DND-41 (cell line): ENCODE results near the gene PNPLA2.

ENCODE experiments used
- ATAC-seq: fragments of 200-7000 bp; cut with Tn5 transposase; 3 replicates; pipeline ENCODE4 v1.9.1; 2021; ENCODE audit warnings: low read depth; ENCODE audit not compliant: insufficient read depth
- DNase-seq: peaks from one replicate; pipeline ENCODE4 v3.0.0-alpha.2; 2020
- H2AFZ ChIP-seq: 2 replicates; pipeline ENCODE4 v1.6.0; 2012; ENCODE audit warnings: low read depth, low read length
- H3K27ac ChIP-seq: 2 replicates; pipeline ENCODE4 v1.5.1; 2012; ENCODE audit warnings: low read length, inconsistent platforms
- H3K27me3 ChIP-seq: fragments of 200-600 bp; sonication (generic); 2 replicates; pipeline ENCODE4 v1.6.0; 2012; ENCODE audit warnings: low read length, mild to moderate bottlenecking, inconsistent platforms; ENCODE audit not compliant: insufficient read depth, poor library complexity
- H3K36me3 ChIP-seq: 2 replicates; pipeline ENCODE4 v1.5.1; 2012; ENCODE audit warnings: low read length, inconsistent platforms; ENCODE audit not compliant: insufficient read depth
- H3K4me1 ChIP-seq: 2 replicates; pipeline ENCODE4 v1.5.1; 2012; ENCODE audit warnings: mild to moderate bottlenecking, low read length; ENCODE audit not compliant: insufficient read depth
- H3K4me2 ChIP-seq: 2 replicates; pipeline ENCODE4 v1.6.0; 2012; ENCODE audit warnings: mild to moderate bottlenecking, moderate library complexity, low read length, inconsistent platforms; ENCODE audit not compliant: insufficient read depth
- H3K4me3 ChIP-seq, 2 experiments: fragments of 200-600 bp in 1 of 2; shearing (Covaris generic) in 1 of 2; 2 replicates each; pipeline ENCODE4 v1.5.1; 2012 to 2016; ENCODE audit warnings: inconsistent platforms in 2 of 2, low read length in 2 of 2, mild to moderate bottlenecking in 2 of 2, low read depth in 1 of 2, moderate library complexity in 1 of 2
- H3K79me2 ChIP-seq: 2 replicates; pipeline ENCODE4 v1.6.0; 2012; ENCODE audit warnings: low read length, inconsistent platforms; ENCODE audit not compliant: insufficient read depth
- H3K9ac ChIP-seq: 2 replicates; pipeline ENCODE4 v1.6.0; 2012; ENCODE audit warnings: low read depth, mild to moderate bottlenecking, inconsistent platforms, low read length, moderate library complexity
- H3K9me3 ChIP-seq: 2 replicates; pipeline ENCODE4 v1.5.1; 2012; ENCODE audit warnings: low read length, moderate library complexity, mild to moderate bottlenecking, inconsistent platforms; ENCODE audit not compliant: insufficient read depth, severe bottlenecking
- H4K20me1 ChIP-seq: 2 replicates; pipeline ENCODE4 v1.6.0; 2012; ENCODE audit warnings: low read length; ENCODE audit not compliant: insufficient read depth
- CTCF ChIP-seq: IDR thresholded peaks from 2 replicates; pipeline ENCODE4 v1.5.1; 2012; ENCODE audit warnings: borderline replicate concordance, low read length, moderate library complexity, mild to moderate bottlenecking; ENCODE audit not compliant: poor library complexity, severe bottlenecking; ENCODE audit errors: extremely low read depth
- EZH2 ChIP-seq: IDR thresholded peaks from 3 replicates; pipeline ENCODE4 v1.6.1; 2012; ENCODE audit warnings: borderline replicate concordance, low read depth, mild to moderate bottlenecking, moderate library complexity, low read length, inconsistent platforms; ENCODE audit not compliant: severe bottlenecking

Gene PNPLA2

GRCh38 chr11:787084-787675 is 31.5 kb upstream of the PNPLA2 start:
- no peak overlapping the region for H3K27ac ChIP-seq
- no peak overlapping the region for H3K4me2 ChIP-seq
- H3K27me3 ChIP-seq: no peaks in the 10 kb centered on the region
- no peak overlapping the region for H3K9ac ChIP-seq
- no peaks in the 10 kb centered on the region for H3K9me3 ChIP-seq
- H3K79me2 ChIP-seq: no peaks in the 10 kb centered on the region
- no peaks in the 10 kb centered on the region for H3K4me1 ChIP-seq
- no peak for ATAC-seq
- no peak overlapping the region for H2AFZ ChIP-seq
- DNase-seq: no peak
- H4K20me1 ChIP-seq: peaks cover 18% of the 10 kb centered on the region
- TF ChIP-seq CTCF (no peak), EZH2 (no peak)
- H3K36me3 ChIP-seq: peaks cover 13% of the 10 kb centered on the region
- H3K4me3 ChIP-seq: no peak overlapping the region

GRCh38 chr11:788009-788640 is 30.6 kb upstream of the PNPLA2 start:
- H3K4me1 ChIP-seq: no peaks in the 10 kb centered on the region
- no peaks in the 10 kb centered on the region for H3K9me3 ChIP-seq
- TF ChIP-seq CTCF: no peak
- TF ChIP-seq EZH2: no peak
- H3K4me2 ChIP-seq: no peak overlapping the region
- peaks cover 14% of the 10 kb centered on the region for H4K20me1 ChIP-seq
- no peaks in the 10 kb centered on the region for H3K27me3 ChIP-seq
- no peak overlapping the region for H2AFZ ChIP-seq
- H3K4me3 ChIP-seq: no peak overlapping the region
- peaks cover 20% of the 10 kb centered on the region for H3K36me3 ChIP-seq
- no peaks in the 10 kb centered on the region for H3K79me2 ChIP-seq
- H3K27ac ChIP-seq: no peak overlapping the region
- ATAC-seq (no peak), DNase-seq (no peak)
- no peak overlapping the region for H3K9ac ChIP-seq

- no peak for ATAC-seq
Measured at GRCh38 chr11:788953-789940, 29.5 kb upstream of the PNPLA2 start.

More at GRCh38 chr11:788953-789940, 29.5 kb upstream of the PNPLA2 start:
- no peak for DNase-seq
- H3K4me2 ChIP-seq: no peak overlapping the region
- H3K9ac ChIP-seq: no peak overlapping the region
- H3K4me1 ChIP-seq: no peaks in the 10 kb centered on the region
- TF ChIP-seq CTCF (no peak), EZH2 (no peak)
- no peaks in the 10 kb centered on the region for H3K9me3 ChIP-seq
- H3K79me2 ChIP-seq: no peaks in the 10 kb centered on the region
- H3K27ac ChIP-seq: no peak overlapping the region
- H3K4me3 ChIP-seq: no peak overlapping the region
- H3K36me3 ChIP-seq: peaks cover 24% of the 10 kb centered on the region
- H2AFZ ChIP-seq: no peak overlapping the region
- H3K27me3 ChIP-seq: no peaks in the 10 kb centered on the region
- H4K20me1 ChIP-seq: peaks cover 24% of the 10 kb centered on the region
